Keratinocyte (primary cell): ENCODE measurements around the gene SETDB1.

Source experiments
- CTCF ChIP-seq, 3 experiments: IDR thresholded peaks in 1 of 3; conservative IDR thresholded peaks in 1 of 3; optimal IDR thresholded peaks in 1 of 3; 2 replicates in 2 of 3; 3 replicates in 1 of 3; pipeline versions ENCODE3 to v1.5.1; 2011; ENCODE audit warnings: low read length in 3 of 3, mild to moderate bottlenecking in 3 of 3, moderate library complexity in 2 of 3, control low read depth in 1 of 3, inconsistent platforms in 1 of 3; ENCODE audit not compliant: insufficient read depth in 2 of 3; ENCODE audit errors: extremely low read depth in 1 of 3
- EZH2 ChIP-seq: IDR thresholded peaks from one replicate; pipeline ENCODE4 v1.6.1; 2012; ENCODE audit warnings: inconsistent platforms, mild to moderate bottlenecking, low read length, moderate library complexity

- TF ChIP-seq CTCF (optimal IDR thresholded peaks at IDR 0.05 in 1 of 3, IDR thresholded peaks at IDR 0.05 in 1 of 3, conservative IDR thresholded peaks at IDR 0.05 in 1 of 3; ENCODE audit: extremely low read depth in 1 of 3, insufficient read depth in 2 of 3, low read length in 3 of 3) (no peak), EZH2 (no peak)
Measured at GRCh38 chr1:150973836-150974579, 47.8 kb downstream of the SETDB1 start.
